Stimulated activated CD4-positive, alpha-beta T cell treated with anti-CD3 and anti-CD28 coated beads, Interleukin-12 subunit alpha, Interleukin-12 subunit beta, amount 100 ng/mL, for 24 hours (primary cell): ENCODE data around the gene SPRED1.

ENCODE experiments used
- DNase-seq, 2 experiments: peaks; one replicate each; pipeline ENCODE4 v3.0.0-alpha.2; 2020; ENCODE audit warnings: low read depth in 2 of 2

SPRED1 gene

GRCh38 chr15:38354315-38354929, 101.8 kb downstream of the SPRED1 start:
- peak; percentile 18 to 44 for DNase-seq

GRCh38 chr15:38362355-38362754, 109.7 kb downstream of the SPRED1 start:
- no peak for DNase-seq

GRCh38 chr15:38367476-38367875, 114.8 kb downstream of the SPRED1 start:
- no peak for DNase-seq

GRCh38 chr15:38369936-38370478, 117.4 kb downstream of the SPRED1 start:
- no peak for DNase-seq

- DNase-seq = no peak
Observed at GRCh38 chr15:38373016-38373415, 120.4 kb downstream of the SPRED1 start.

GRCh38 chr15:38374029-38374428, 121.4 kb downstream of the SPRED1 start:
- DNase-seq = no peak

- DNase-seq = no peak
Observed at GRCh38 chr15:38374556-38374955, 121.9 kb downstream of the SPRED1 start.

GRCh38 chr15:38376081-38376480, 123.4 kb downstream of the SPRED1 start:
- DNase-seq = no peak

- DNase-seq = no peak
Observed at GRCh38 chr15:38377636-38378035, 125.0 kb downstream of the SPRED1 start.

- DNase-seq = no peak
Observed at GRCh38 chr15:38378161-38378560, 125.5 kb downstream of the SPRED1 start.

GRCh38 chr15:38389924-38390542, 137.4 kb downstream of the SPRED1 start:
- DNase-seq = peak; percentile 17 to 69

GRCh38 chr15:38391191-38391590, 138.6 kb downstream of the SPRED1 start:
- no peak for DNase-seq

- no peak for DNase-seq
Observed at GRCh38 chr15:38398134-38398533, 145.5 kb downstream of the SPRED1 start.

- DNase-seq = no peak
Observed at GRCh38 chr15:38401106-38401505, 148.5 kb downstream of the SPRED1 start.

- DNase-seq = no peak
Observed at GRCh38 chr15:38401701-38402100, 149.1 kb downstream of the SPRED1 start.

- DNase-seq = no peak
Observed at GRCh38 chr15:38406436-38406835, 153.8 kb downstream of the SPRED1 start.
